OCI-LY7 (cell line): ENCODE measurements around the gene MVK.

ENCODE experiments used
- CTCF ChIP-seq: fragments of 200-600 bp; sonication (generic); conservative IDR thresholded peaks from 2 replicates; pipeline ENCODE4 v1.5.1; 2014; ENCODE audit warnings: mild to moderate bottlenecking, antibody characterized with exemption, low read length, moderate library complexity, mixed read lengths
- EZH2phosphoT487 ChIP-seq: fragments of 200-600 bp; sonication (generic); IDR thresholded peaks from 2 replicates; pipeline ENCODE4 v1.6.1; 2018; ENCODE audit warnings: low read depth, borderline replicate concordance, mild to moderate bottlenecking, mixed run types, antibody characterized with exemption, low read length, moderate library complexity, mixed read lengths

GRCh38 chr12:109562871-109563270 is 10.7 kb upstream of the MVK start:
- TF ChIP-seq CTCF, result no peak
- TF ChIP-seq EZH2phosphoT487, result no peak
